ENCODE results near the gene GFPT1.

GRCh38 chr2:69279211-69279610 is 107.8 kb downstream of the GFPT1 start:
- TF ChIP-seq, protein P1, sequence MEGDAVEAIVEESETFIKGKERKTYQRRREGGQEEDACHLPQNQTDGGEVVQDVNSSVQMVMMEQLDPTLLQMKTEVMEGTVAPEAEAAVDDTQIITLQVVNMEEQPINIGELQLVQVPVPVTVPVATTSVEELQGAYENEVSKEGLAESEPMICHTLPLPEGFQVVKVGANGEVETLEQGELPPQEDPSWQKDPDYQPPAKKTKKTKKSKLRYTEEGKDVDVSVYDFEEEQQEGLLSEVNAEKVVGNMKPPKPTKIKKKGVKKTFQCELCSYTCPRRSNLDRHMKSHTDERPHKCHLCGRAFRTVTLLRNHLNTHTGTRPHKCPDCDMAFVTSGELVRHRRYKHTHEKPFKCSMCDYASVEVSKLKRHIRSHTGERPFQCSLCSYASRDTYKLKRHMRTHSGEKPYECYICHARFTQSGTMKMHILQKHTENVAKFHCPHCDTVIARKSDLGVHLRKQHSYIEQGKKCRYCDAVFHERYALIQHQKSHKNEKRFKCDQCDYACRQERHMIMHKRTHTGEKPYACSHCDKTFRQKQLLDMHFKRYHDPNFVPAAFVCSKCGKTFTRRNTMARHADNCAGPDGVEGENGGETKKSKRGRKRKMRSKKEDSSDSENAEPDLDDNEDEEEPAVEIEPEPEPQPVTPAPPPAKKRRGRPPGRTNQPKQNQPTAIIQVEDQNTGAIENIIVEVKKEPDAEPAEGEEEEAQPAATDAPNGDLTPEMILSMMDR (IDR thresholded peaks at IDR 0.05): no peak
- TF ChIP-seq POLR2A (IDR thresholded peaks at IDR 0.05): no peak

All from body of pancreas (tissue), 4 donors.